ENCODE data around the gene DMAC2L. TPM values are rescaled to one million over a fixed set of nuclear protein-coding genes. Genes with fewer than 3 reads are reported as not detected.

Gene DMAC2L
- total RNA-seq, 1 donor from 2014 or later = 13.5 TPM

- Histone ChIP-seq H3K27me3 (no peaks in the 10 kb centered on the region), H3K4me3 (no peak overlapping the region), H3K9me3 (no peaks in the 10 kb centered on the region), H3K36me3 (no peaks in the 10 kb centered on the region), H3K27ac (no peak overlapping the region), H3K4me1 (no peaks in the 10 kb centered on the region)
- no peak for DNase-seq (ENCODE audit: low spot score in 2 of 2)
- intact Hi-C loops (cut with DNase I) = no loop called here
- TF ChIP-seq CTCF (IDR thresholded peaks at IDR 0.05) = no peak
Observed at GRCh38 chr14:50371546-50371945, 59.4 kb downstream of the DMAC2L start.

- intact Hi-C loops (cut with DNase I) = no loop called here
- H3K36me3 ChIP-seq = no peaks in the 10 kb centered on the region
- H3K27ac ChIP-seq = no peak overlapping the region
- no peaks in the 10 kb centered on the region for H3K27me3 ChIP-seq
- H3K4me1 ChIP-seq = no peaks in the 10 kb centered on the region
- no peak for TF ChIP-seq CTCF (IDR thresholded peaks at IDR 0.05)
- no peak for DNase-seq (ENCODE audit: low spot score in 2 of 2)
- H3K4me3 ChIP-seq = no peak overlapping the region
- no peaks in the 10 kb centered on the region for H3K9me3 ChIP-seq
Observed at GRCh38 chr14:50373959-50374358, 61.8 kb downstream of the DMAC2L start.

- TF ChIP-seq CTCF (IDR thresholded peaks at IDR 0.05) = no peak
- no peaks in the 10 kb centered on the region for H3K36me3 ChIP-seq
- H3K27me3 ChIP-seq = no peaks in the 10 kb centered on the region
- intact Hi-C loops (cut with DNase I) = no loop called here
- no peak overlapping the region for H3K27ac ChIP-seq
- no peaks in the 10 kb centered on the region for H3K4me1 ChIP-seq
- no peak for DNase-seq (ENCODE audit: low spot score in 2 of 2)
- no peak overlapping the region for H3K4me3 ChIP-seq
- no peaks in the 10 kb centered on the region for H3K9me3 ChIP-seq
Observed at GRCh38 chr14:50375760-50376159, 63.6 kb downstream of the DMAC2L start.

Other genes with a start within 250 kb of the DMAC2L start
- gene VCPKMT, start 195.8 kb upstream of the DMAC2L start, total RNA-seq = not detected
- gene SOS2, start 80.7 kb upstream of the DMAC2L start, total RNA-seq = 7.3 TPM
- gene L2HGDH, start 95 bp upstream of the DMAC2L start, total RNA-seq = 1.5 TPM
- 0.85 TPM for gene CDKL1, start 84.6 kb downstream of the DMAC2L start, total RNA-seq
- 249 TPM for gene MAP4K5, start 220.2 kb downstream of the DMAC2L start, total RNA-seq
- gene ATL1, start 247.8 kb downstream of the DMAC2L start, total RNA-seq = 1.2 TPM